Mesendoderm (in vitro differentiated cells): ENCODE results near the gene ALDOB.
A peak's percentile ranks its signal among the peaks of the same experiment; 100 is the strongest.

Experiments used
- DNase-seq: peaks from one replicate; pipeline ENCODE4 v3.0.0; 2013
- H2AK5ac ChIP-seq: 2 replicates; pipeline ENCODE4 v1.6.1; 2013; ENCODE audit warnings: low read length, inconsistent platforms
- H2BK120ac ChIP-seq: 2 replicates; pipeline ENCODE4 v1.6.1; 2013; ENCODE audit warnings: low read depth, mild to moderate bottlenecking, low read length, moderate library complexity, mixed read lengths
- H2BK15ac ChIP-seq: replicated peaks from 2 replicates; pipeline ENCODE4 v1.6.1; 2013; ENCODE audit warnings: low read depth, mild to moderate bottlenecking, moderate library complexity
- H2BK5ac ChIP-seq: 2 replicates; pipeline ENCODE4 v1.6.1; 2013; ENCODE audit warnings: low read length, inconsistent platforms
- H3K18ac ChIP-seq: 2 replicates; pipeline ENCODE4 v1.6.1; 2013; ENCODE audit warnings: mild to moderate bottlenecking, low read length, mixed read lengths
- H3K23ac ChIP-seq: one replicate; pipeline ENCODE4 v1.6.1; 2013; ENCODE audit warnings: low read length
- H3K27ac ChIP-seq: 2 replicates; pipeline ENCODE4 v1.5.1; 2013; ENCODE audit warnings: low read depth, mild to moderate bottlenecking, inconsistent platforms, low read length, moderate library complexity
- H3K27me3 ChIP-seq: 2 replicates; pipeline ENCODE4 v1.6.1; 2013; ENCODE audit warnings: low read length, control low read depth, mild to moderate bottlenecking, inconsistent platforms; ENCODE audit not compliant: insufficient read depth, poor library complexity
- H3K36me3 ChIP-seq: 2 replicates; pipeline ENCODE4 v1.6.1; 2013; ENCODE audit warnings: low read length, inconsistent platforms; ENCODE audit not compliant: control insufficient read depth, insufficient read depth
- H3K4ac ChIP-seq: one replicate; pipeline ENCODE4 v1.6.1; 2013; ENCODE audit warnings: low read depth, mild to moderate bottlenecking, low read length, moderate library complexity
- H3K4me1 ChIP-seq: 2 replicates; pipeline ENCODE4 v1.6.1; 2013; ENCODE audit warnings: low read depth, low read length, inconsistent platforms; ENCODE audit not compliant: control insufficient read depth
- H3K4me2 ChIP-seq: 2 replicates; pipeline ENCODE4 v1.6.1; 2013; ENCODE audit warnings: low read length
- H3K4me3 ChIP-seq: 2 replicates; pipeline ENCODE4 v1.5.1; 2013; ENCODE audit warnings: mild to moderate bottlenecking, low read length
- H3K56ac ChIP-seq: one replicate; pipeline ENCODE4 v1.6.1; 2013; ENCODE audit warnings: low read length
- H3K79me1 ChIP-seq: 2 replicates; pipeline ENCODE4 v1.6.1; 2013; ENCODE audit warnings: low read length, inconsistent platforms
- H3K79me2 ChIP-seq: 2 replicates; pipeline ENCODE4 v1.6.1; 2013; ENCODE audit warnings: mild to moderate bottlenecking, low read length; ENCODE audit not compliant: control insufficient read depth, insufficient read depth
- H3K9ac ChIP-seq: 2 replicates; pipeline ENCODE4 v1.6.1; 2013; ENCODE audit warnings: low read length, inconsistent platforms
- H4K5ac ChIP-seq: one replicate; pipeline ENCODE4 v1.6.1; 2013; ENCODE audit warnings: low read length
- H4K8ac ChIP-seq: one replicate; pipeline ENCODE4 v1.6.1; 2013; ENCODE audit warnings: low read depth, mild to moderate bottlenecking, control low read depth, low read length, moderate library complexity
- WGBS: extraction: QIAGEN DNeasy Blood & Tissue Kit; methylation state at CpG from one replicate; pipeline ENCODE4 v1.1.7; 2013; ENCODE audit warnings: low lambda C conversion rate, missing lambda C conversion rate; ENCODE audit not compliant: insufficient coverage; ENCODE audit errors: extremely low coverage; 5-methylcytosine and 5-hydroxymethylcytosine counted together

The ALDOB gene

GRCh38 chr9:101470021-101470420, 34.4 kb upstream of the ALDOB start:
- no peak overlapping the region for H3K23ac ChIP-seq
- no peak overlapping the region for H3K9ac ChIP-seq
- no CpG with 5 or more reads among the region's 3 CpGs for WGBS
- H3K4me2 ChIP-seq = no peak overlapping the region
- no peak overlapping the region for H3K4ac ChIP-seq
- H2BK15ac ChIP-seq = no peak overlapping the region
- no peak overlapping the region for H2AK5ac ChIP-seq
- H3K4me1 ChIP-seq = no peaks in the 10 kb centered on the region
- no peak overlapping the region for H3K4me3 ChIP-seq
- no peak overlapping the region for H2BK120ac ChIP-seq
- H4K5ac ChIP-seq = no peak overlapping the region
- H3K27me3 ChIP-seq = no peaks in the 10 kb centered on the region
- H3K79me2 ChIP-seq = no peaks in the 10 kb centered on the region
- H3K27ac ChIP-seq = no peak overlapping the region
- H3K18ac ChIP-seq = no peak overlapping the region
- no peak overlapping the region for H2BK5ac ChIP-seq
- H3K79me1 ChIP-seq = no peaks in the 10 kb centered on the region
- no peaks in the 10 kb centered on the region for H3K36me3 ChIP-seq
- no peak overlapping the region for H4K8ac ChIP-seq
- no peak for DNase-seq
- no peak overlapping the region for H3K56ac ChIP-seq

GRCh38 chr9:101469026-101469425, 33.5 kb upstream of the ALDOB start:
- H4K5ac ChIP-seq = no peak overlapping the region
- no peak overlapping the region for H2BK5ac ChIP-seq
- H2BK120ac ChIP-seq = no peak overlapping the region
- H3K56ac ChIP-seq = no peak overlapping the region
- no peak for DNase-seq
- H3K79me2 ChIP-seq = no peaks in the 10 kb centered on the region
- no peaks in the 10 kb centered on the region for H3K36me3 ChIP-seq
- no peak overlapping the region for H3K27ac ChIP-seq
- no peak overlapping the region for H3K4ac ChIP-seq
- H3K18ac ChIP-seq = no peak overlapping the region
- no peak overlapping the region for H3K9ac ChIP-seq
- H3K4me3 ChIP-seq = no peak overlapping the region
- H2BK15ac ChIP-seq = no peak overlapping the region
- H3K23ac ChIP-seq = no peak overlapping the region
- H3K27me3 ChIP-seq = no peaks in the 10 kb centered on the region
- no peak overlapping the region for H4K8ac ChIP-seq
- no CpG with 5 or more reads among the region's 2 CpGs for WGBS
- no peaks in the 10 kb centered on the region for H3K79me1 ChIP-seq
- no peak overlapping the region for H3K4me2 ChIP-seq
- no peak overlapping the region for H2AK5ac ChIP-seq
- no peaks in the 10 kb centered on the region for H3K4me1 ChIP-seq

- Histone ChIP-seq H3K36me3 (no peaks in the 10 kb centered on the region), H3K56ac (no peak overlapping the region), H3K27me3 (no peaks in the 10 kb centered on the region), H3K79me2 (no peaks in the 10 kb centered on the region), H2BK15ac (no peak overlapping the region), H2BK120ac (no peak overlapping the region), H3K18ac (no peak overlapping the region), H3K4me3 (no peak overlapping the region), H2AK5ac (no peak overlapping the region), H3K4me2 (no peak overlapping the region), H3K27ac (no peak overlapping the region), H2BK5ac (no peak overlapping the region), H3K79me1 (no peaks in the 10 kb centered on the region), H4K8ac (peak overlapping the region; percentile 65), H3K4ac (no peak overlapping the region), H3K9ac (no peak overlapping the region), H3K4me1 (no peaks in the 10 kb centered on the region), H3K23ac (no peak overlapping the region), H4K5ac (no peak overlapping the region)
- DNase-seq = no peak
- WGBS = no CpG with 5 or more reads among the region's 1 CpG
These were observed 32.5 kb upstream of the ALDOB start for GRCh38 chr9:101468116-101468515.

DNA sequence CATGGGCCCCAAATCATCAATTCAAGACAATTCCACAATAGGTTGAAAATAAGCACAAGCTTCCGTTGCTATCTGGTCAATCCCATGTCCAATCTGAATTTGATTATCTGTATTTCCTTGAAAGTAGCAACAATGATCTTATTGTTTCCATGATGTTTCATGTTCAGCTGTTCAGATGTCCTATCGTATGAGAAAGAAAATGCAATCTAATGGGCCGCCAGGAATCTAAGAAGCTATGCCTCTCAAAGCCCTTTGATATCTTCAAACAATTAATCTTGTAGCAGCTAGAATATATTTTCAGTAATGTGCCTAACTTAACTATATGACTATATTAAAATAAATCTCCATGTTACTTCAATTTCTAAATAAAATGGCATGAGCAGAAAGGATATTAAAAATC, 32.1 kb upstream of the ALDOB start:
- no peak overlapping the region for H3K18ac ChIP-seq
- no peak overlapping the region for H3K4ac ChIP-seq
- DNase-seq = no peak
- H2AK5ac ChIP-seq = no peak overlapping the region
- no CpG with 5 or more reads among the region's 3 CpGs for WGBS
- no peak overlapping the region for H2BK5ac ChIP-seq
- no peaks in the 10 kb centered on the region for H3K36me3 ChIP-seq
- H3K9ac ChIP-seq = no peak overlapping the region
- H3K4me2 ChIP-seq = no peak overlapping the region
- H4K8ac ChIP-seq = peak overlapping the region; percentile 65
- no peaks in the 10 kb centered on the region for H3K79me1 ChIP-seq
- H3K23ac ChIP-seq = no peak overlapping the region
- H2BK120ac ChIP-seq = no peak overlapping the region
- no peak overlapping the region for H3K27ac ChIP-seq
- H3K4me1 ChIP-seq = no peaks in the 10 kb centered on the region
- H3K79me2 ChIP-seq = no peaks in the 10 kb centered on the region
- H3K27me3 ChIP-seq = no peaks in the 10 kb centered on the region
- H2BK15ac ChIP-seq = no peak overlapping the region
- H3K56ac ChIP-seq = no peak overlapping the region
- H3K4me3 ChIP-seq = no peak overlapping the region
- H4K5ac ChIP-seq = no peak overlapping the region

DNA sequence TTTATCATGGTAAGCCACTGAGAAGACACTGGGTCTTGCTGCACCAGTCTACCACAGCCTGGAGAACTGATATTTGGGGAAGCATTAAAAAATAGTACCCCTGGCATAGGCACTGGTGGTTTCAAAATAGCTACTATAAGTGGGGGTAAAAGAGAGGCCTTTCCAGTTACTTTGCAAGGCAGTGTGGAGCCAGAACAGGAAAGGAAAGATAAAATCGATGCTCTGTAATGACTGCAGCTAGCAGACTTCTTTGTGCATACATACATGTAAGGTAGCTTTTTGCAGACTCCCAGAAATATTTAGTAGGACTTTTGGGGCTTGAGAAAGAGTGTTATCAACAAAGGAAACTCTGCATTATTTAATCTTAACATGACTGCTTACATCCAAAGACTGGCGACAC, 31.3 kb upstream of the ALDOB start:
- WGBS = no CpG with 5 or more reads among the region's 2 CpGs
- Histone ChIP-seq H3K4me1 (no peaks in the 10 kb centered on the region), H4K5ac (no peak overlapping the region), H3K4me3 (no peak overlapping the region), H2AK5ac (no peak overlapping the region), H3K23ac (no peak overlapping the region), H3K18ac (no peak overlapping the region), H3K4ac (no peak overlapping the region), H3K56ac (no peak overlapping the region), H3K4me2 (no peak overlapping the region), H2BK120ac (no peak overlapping the region), H3K79me1 (no peaks in the 10 kb centered on the region), H2BK15ac (no peak overlapping the region), H3K9ac (no peak overlapping the region), H3K27me3 (no peaks in the 10 kb centered on the region), H2BK5ac (no peak overlapping the region), H3K27ac (no peak overlapping the region), H4K8ac (no peak overlapping the region), H3K36me3 (no peaks in the 10 kb centered on the region), H3K79me2 (no peaks in the 10 kb centered on the region)
- DNase-seq = no peak

GRCh38 chr9:101465326-101465915, 29.8 kb upstream of the ALDOB start:
- no peak overlapping the region for H4K5ac ChIP-seq
- no peak overlapping the region for H2AK5ac ChIP-seq
- no peaks in the 10 kb centered on the region for H3K36me3 ChIP-seq
- H2BK5ac ChIP-seq = no peak overlapping the region
- no peak overlapping the region for H3K27ac ChIP-seq
- no peaks in the 10 kb centered on the region for H3K27me3 ChIP-seq
- H3K79me2 ChIP-seq = no peaks in the 10 kb centered on the region
- H2BK120ac ChIP-seq = no peak overlapping the region
- no peak overlapping the region for H3K4ac ChIP-seq
- H4K8ac ChIP-seq = no peak overlapping the region
- no CpG with 5 or more reads among the region's 6 CpGs for WGBS
- H3K18ac ChIP-seq = no peak overlapping the region
- no peak overlapping the region for H2BK15ac ChIP-seq
- H3K79me1 ChIP-seq = no peaks in the 10 kb centered on the region
- H3K4me3 ChIP-seq = no peak overlapping the region
- no peak overlapping the region for H3K4me2 ChIP-seq
- H3K56ac ChIP-seq = peak overlapping the region; percentile 68
- H3K9ac ChIP-seq = no peak overlapping the region
- no peaks in the 10 kb centered on the region for H3K4me1 ChIP-seq
- H3K23ac ChIP-seq = no peak overlapping the region
- peak; percentile 86 for DNase-seq
